ENCODE data around the gene DAPP1.

GRCh38 chr4:99809326-99809725 lies 7.3 kb upstream of the DAPP1 start:
- no peak for TF ChIP-seq JUNB (IDR thresholded peaks at IDR 0.05)
- TF ChIP-seq CTCF (IDR thresholded peaks at IDR 0.05): no peak
- TF ChIP-seq EHMT2 (IDR thresholded peaks at IDR 0.05; ENCODE audit: low read depth): no peak
- TF ChIP-seq MYC (IDR thresholded peaks at IDR 0.05; ENCODE audit: borderline replicate concordance, low read length): no peak
- no peak for TF ChIP-seq MAFK (IDR thresholded peaks at IDR 0.05; ENCODE audit: partially characterized antibody)
- TF ChIP-seq MAZ (IDR thresholded peaks at IDR 0.05; ENCODE audit: borderline replicate concordance, low read depth, low read length): no peak

All from A549 (cell line).